ENCODE results near the gene FAM53B.

The FAM53B gene

DNA sequence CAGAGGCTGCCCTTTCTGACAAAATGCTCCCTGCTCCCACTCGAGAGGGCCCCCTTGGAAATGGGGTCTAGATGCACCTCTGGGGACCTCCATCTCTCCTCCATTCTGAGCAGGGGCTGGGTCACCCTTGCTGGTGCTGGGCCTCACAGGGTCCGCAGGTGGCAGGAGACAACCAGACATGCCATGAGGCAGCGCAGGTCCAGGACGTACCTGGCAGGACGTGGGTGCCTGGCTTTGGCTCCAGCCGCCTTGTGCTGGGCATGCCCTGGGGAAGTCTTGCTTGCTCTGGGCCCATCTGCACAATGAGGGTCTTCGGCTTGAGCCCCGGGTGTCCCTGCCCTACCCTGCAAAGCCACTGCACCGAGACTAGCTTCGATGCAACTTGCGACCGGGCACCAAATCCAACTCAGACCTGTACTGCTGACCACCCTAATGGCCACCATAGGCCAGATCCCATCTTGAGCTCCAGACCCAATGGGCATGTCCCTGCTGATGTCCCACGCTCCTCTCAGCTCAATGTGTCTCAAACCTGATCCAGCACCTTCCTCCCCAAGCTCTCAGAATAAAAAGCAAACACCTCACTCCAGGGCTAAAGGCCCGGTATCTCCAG lies 107.0 kb downstream of the FAM53B start:
- DNase-seq (ENCODE audit: low read depth), result no peak
- TF ChIP-seq CTCF (conservative IDR thresholded peaks at IDR 0.05; ENCODE audit: low read length), result no peak
- H3K4me3 ChIP-seq (ENCODE audit: low read length), result no peak overlapping the region

GRCh38 chr10:124636271-124636995 lies 107.7 kb downstream of the FAM53B start:
- no peak for DNase-seq (ENCODE audit: low read depth)
- TF ChIP-seq CTCF (conservative IDR thresholded peaks at IDR 0.05; ENCODE audit: low read length), result no peak
- no peak overlapping the region for H3K4me3 ChIP-seq (ENCODE audit: low read length)

- DNase-seq (ENCODE audit: low read depth), result no peak
- no peak for TF ChIP-seq CTCF (conservative IDR thresholded peaks at IDR 0.05; ENCODE audit: low read length)
These were observed 111.6 kb downstream of the FAM53B start for GRCh38 chr10:124632566-124632965.

DNA sequence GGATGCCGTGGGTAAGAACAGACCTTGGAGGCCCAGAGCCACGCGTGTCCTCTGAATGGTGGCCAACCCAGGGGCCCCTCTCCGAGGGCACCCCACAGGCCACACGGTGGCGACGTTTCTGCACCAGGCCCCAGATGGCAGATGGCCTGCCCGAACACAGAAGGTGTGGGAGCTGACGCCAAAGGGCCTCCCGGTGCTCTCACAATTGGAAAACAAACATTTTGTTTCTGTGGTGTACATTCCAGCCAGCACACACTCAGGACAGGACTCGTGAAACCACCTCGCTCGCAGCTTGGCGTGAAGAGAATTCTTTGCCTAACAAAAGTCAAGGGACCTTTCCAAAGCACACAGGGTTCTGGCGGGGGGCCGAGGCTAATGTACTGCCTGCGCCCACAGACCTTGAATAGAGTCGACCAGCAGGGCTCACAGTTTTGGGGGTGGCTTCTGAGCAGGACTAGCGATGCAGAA lies 112.1 kb downstream of the FAM53B start:
- no peak for DNase-seq (ENCODE audit: low read depth)
- TF ChIP-seq CTCF (conservative IDR thresholded peaks at IDR 0.05; ENCODE audit: low read length), result no peak
- H3K4me3 ChIP-seq (ENCODE audit: low read length), result no peak overlapping the region

More at GRCh38 chr10:124632566-124632965, 111.6 kb downstream of the FAM53B start:
- no peak overlapping the region for H3K4me3 ChIP-seq (ENCODE audit: low read length)

DNA sequence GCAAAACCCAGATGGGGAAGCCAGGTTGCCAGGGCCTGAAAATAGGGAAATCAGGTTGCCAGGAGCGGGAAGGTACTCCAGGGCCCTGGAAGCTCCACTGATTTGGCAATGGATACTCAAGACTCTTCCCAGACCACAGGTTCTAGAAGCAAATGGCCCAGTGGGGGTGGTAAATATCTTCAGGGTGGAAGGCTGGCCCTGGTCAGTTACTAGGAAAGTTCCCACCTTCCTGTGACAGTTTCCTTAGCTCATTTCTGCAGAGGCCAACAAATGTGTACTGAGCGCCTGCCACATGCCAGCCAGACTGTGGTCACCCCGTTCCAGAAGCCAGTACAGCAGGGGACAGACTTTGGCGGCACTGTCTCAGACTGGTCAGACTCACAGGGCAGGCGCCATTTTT lies 113.6 kb downstream of the FAM53B start:
- H3K4me3 ChIP-seq (ENCODE audit: low read length), result no peak overlapping the region
- no peak for TF ChIP-seq CTCF (conservative IDR thresholded peaks at IDR 0.05; ENCODE audit: low read length)
- no peak for DNase-seq (ENCODE audit: low read depth)

DNA sequence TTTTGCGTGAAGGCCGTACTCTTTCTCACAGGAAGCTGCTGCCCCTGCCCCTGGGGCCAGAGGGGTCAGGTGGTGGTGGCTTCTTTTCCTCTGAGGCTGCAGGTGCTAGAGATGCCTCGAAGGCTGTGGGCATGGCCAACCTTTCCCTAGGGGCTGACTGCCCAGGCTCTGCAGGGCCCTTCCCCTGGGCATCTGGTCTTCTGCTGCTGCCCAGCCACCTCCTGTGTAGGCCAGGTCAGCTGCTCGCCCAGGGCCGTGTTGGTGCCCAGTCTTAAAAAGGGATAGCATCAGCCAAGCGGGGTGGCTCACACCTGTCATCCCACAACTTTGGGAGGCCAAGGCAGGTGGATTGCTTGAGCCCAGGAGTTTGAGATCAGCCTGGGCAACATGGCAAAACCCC lies 114.3 kb downstream of the FAM53B start:
- TF ChIP-seq CTCF (conservative IDR thresholded peaks at IDR 0.05; ENCODE audit: low read length), result no peak
- H3K4me3 ChIP-seq (ENCODE audit: low read length), result no peak overlapping the region
- no peak for DNase-seq (ENCODE audit: low read depth)

- peak; percentile 39 for DNase-seq (ENCODE audit: low read depth)
- no peak overlapping the region for H3K4me3 ChIP-seq (ENCODE audit: low read length)
- TF ChIP-seq CTCF (conservative IDR thresholded peaks at IDR 0.05; ENCODE audit: low read length), result no peak
These were observed 114.8 kb downstream of the FAM53B start for GRCh38 chr10:124629415-124629814.
